Esophagus squamous epithelium (tissue), 5 donors: ENCODE data around the gene PALD1. TPM values are rescaled to one million over a fixed set of nuclear protein-coding genes. Genes with fewer than 3 reads are reported as not detected.

Source experiments
- DNase-seq: peaks from one replicate; lab custom pipeline; 2025; lab: John Stamatoyannopoulos, UW
- H3K27ac ChIP-seq, 4 donors: fragments of 200-600 bp; sonication (generic); one replicate each; pipeline ENCODE4 v1.5.1; 2016 to 2019; ENCODE audit warnings: mild to moderate bottlenecking in 1 of 4
- H3K27me3 ChIP-seq, 4 donors: fragments of 200-600 bp; sonication (generic); 1 replicate in 3 of 4; 2 replicates in 1 of 4; pipeline versions ENCODE4 v1.5.1 to v1.6.0; 2017 to 2021; ENCODE audit warnings: antibody characterized with exemption in 1 of 4
- H3K36me3 ChIP-seq, 3 donors: fragments of 200-600 bp; sonication (generic); one replicate each; pipeline ENCODE4 v1.5.1; 2016 to 2019
- H3K4me1 ChIP-seq, 3 donors: fragments of 200-600 bp; sonication (generic); one replicate each; pipeline ENCODE4 v1.5.1; 2017 to 2019
- H3K4me3 ChIP-seq, 4 donors: fragments of 200-600 bp; sonication (generic); 1 replicate in 3 of 4; 2 replicates in 1 of 4; pipeline ENCODE4 v1.5.1; 2016 to 2019; ENCODE audit warnings: mild to moderate bottlenecking in 2 of 4, moderate library complexity in 1 of 4
- H3K9me3 ChIP-seq, 3 donors: fragments of 200-600 bp; sonication (generic); one replicate each; pipeline ENCODE4 v1.5.1; 2016 to 2019
- POLR2A ChIP-seq, 4 donors: fragments of 450-650 bp; IDR thresholded peaks; one replicate each; pipeline ENCODE4 v1.6.1; 2017; ENCODE audit warnings: antibody characterized with exemption in 4 of 4, mild to moderate bottlenecking in 4 of 4, moderate library complexity in 3 of 4
- WGBS, 2 donors: methylation state at CpG; one replicate each; pipeline ENCODE4 v1.1.5; 2018; 5-methylcytosine and 5-hydroxymethylcytosine counted together
- intact Hi-C: fragments of 100-400 bp; cut with DNase I; formaldehyde crosslinking; loops from one replicate; pipeline ENCODE4 v1.15.0; 2022
- total RNA-seq, 4 donors: library from RNA; depleted of rRNA; stranded (reverse); fragments of >200 nt; gene quantifications; one replicate each; pipeline ENCODE4 v1.1.0, GENCODE V29; 2016
- TF ChIP-seq, protein P1 (sequence below), 6 experiments: fragments of 450-650 bp in 4 of 6; fragments of 200-600 bp in 2 of 6; sonication (generic) in 2 of 6; IDR thresholded peaks; one replicate each; pipeline ENCODE4 v1.5.1; 2016 to 2019; ENCODE audit warnings: antibody characterized with exemption in 6 of 6, mild to moderate bottlenecking in 4 of 6, moderate library complexity in 4 of 6
- donor health status: DM: yes; HTN: yes; CAD: no.

PALD1 gene
- total RNA-seq, 4 donors from 2014 or later: 2.6 to 11.3 (median 4.5) TPM

DNA sequence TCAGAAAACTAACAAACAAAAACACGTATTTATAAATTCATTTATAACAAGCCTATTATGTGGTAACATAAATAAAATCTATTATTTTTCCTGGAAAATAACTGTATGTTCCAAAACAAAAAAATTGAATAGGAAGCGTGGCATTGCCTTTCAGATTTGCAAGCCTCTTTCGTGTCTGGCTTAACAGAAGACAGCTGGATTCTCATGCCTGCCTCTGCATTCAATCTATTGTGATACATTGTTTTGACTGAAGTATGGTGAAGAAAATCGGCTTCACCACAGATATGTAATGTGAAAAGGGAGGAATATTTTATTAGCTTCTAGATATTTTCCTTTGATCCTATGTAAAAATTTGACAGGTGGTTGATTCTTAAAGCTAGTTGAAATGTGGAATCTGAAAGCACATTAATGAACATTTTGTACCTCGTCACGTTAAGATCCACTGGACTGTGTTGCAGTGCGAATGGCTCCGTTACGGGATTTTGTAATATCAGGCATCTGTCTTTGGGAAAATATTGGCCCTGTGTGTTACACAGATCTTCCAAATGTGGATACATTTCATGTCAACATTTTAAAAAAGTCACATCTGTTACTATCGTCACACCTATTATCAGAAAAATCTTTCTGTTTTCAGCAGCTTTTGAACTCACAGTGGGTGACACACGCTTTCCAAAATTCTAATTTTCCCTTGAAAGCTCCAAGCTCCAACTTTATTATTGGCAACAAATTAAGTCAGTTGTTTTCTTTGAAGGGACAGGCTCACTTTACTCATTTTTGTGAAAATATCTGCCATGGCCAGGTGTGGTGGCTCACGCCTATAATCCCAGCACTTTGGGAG lies 26.2 kb downstream of the PALD1 start:
- Histone ChIP-seq H3K27ac (peak overlapping the region in 2 of 4 donors; percentile 13 to 59), H3K4me1 (peaks cover under 1 to 49% (median 25%) of the 10 kb centered on the region in 3 donors), H3K9me3 (no peaks in the 10 kb centered on the region), H3K36me3 (no peaks in the 10 kb centered on the region), H3K4me3 (no peak overlapping the region), H3K27me3 (no peaks in the 10 kb centered on the region)
- 81 to 82% methylated on average over 12 of the region's 12 CpGs for WGBS, 2 donors
- TF ChIP-seq POLR2A (IDR thresholded peaks at IDR 0.05): no peak
- TF ChIP-seq, protein P1, sequence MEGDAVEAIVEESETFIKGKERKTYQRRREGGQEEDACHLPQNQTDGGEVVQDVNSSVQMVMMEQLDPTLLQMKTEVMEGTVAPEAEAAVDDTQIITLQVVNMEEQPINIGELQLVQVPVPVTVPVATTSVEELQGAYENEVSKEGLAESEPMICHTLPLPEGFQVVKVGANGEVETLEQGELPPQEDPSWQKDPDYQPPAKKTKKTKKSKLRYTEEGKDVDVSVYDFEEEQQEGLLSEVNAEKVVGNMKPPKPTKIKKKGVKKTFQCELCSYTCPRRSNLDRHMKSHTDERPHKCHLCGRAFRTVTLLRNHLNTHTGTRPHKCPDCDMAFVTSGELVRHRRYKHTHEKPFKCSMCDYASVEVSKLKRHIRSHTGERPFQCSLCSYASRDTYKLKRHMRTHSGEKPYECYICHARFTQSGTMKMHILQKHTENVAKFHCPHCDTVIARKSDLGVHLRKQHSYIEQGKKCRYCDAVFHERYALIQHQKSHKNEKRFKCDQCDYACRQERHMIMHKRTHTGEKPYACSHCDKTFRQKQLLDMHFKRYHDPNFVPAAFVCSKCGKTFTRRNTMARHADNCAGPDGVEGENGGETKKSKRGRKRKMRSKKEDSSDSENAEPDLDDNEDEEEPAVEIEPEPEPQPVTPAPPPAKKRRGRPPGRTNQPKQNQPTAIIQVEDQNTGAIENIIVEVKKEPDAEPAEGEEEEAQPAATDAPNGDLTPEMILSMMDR (IDR thresholded peaks at IDR 0.05): no peak
- no peak for DNase-seq
- intact Hi-C loops: no loop called here

DNA sequence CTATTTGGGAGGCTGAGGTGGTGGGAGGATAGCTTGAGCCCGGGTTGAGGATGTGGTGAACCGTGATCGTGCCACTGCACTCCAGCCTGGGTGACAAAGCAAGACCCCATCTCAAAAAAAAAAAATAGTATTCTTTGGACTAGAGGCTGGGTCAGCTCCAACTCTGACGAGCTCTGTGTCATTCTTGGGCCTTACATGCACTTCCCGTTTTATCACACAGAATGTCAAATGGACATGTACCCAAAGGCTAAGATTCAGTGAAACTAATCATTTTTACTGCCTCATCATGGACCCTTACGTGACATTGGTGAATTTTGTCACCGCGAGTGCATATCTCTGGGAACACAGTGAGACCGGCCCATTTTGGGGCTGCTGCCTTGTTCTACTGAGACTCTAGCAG lies 27.3 kb downstream of the PALD1 start:
- DNase-seq: no peak
- H3K27me3 ChIP-seq: no peaks in the 10 kb centered on the region
- 81 to 96% methylated on average over 9 of the region's 9 CpGs for WGBS, 2 donors
- intact Hi-C loops: no loop called here
- no peaks in the 10 kb centered on the region for H3K9me3 ChIP-seq
- TF ChIP-seq, protein P1 (IDR thresholded peaks at IDR 0.05): no peak
- TF ChIP-seq POLR2A (IDR thresholded peaks at IDR 0.05): no peak
- peaks cover 6 to 51% (median 31%) of the 10 kb centered on the region in 3 donors for H3K4me1 ChIP-seq
- H3K36me3 ChIP-seq: no peaks in the 10 kb centered on the region
- no peak overlapping the region for H3K4me3 ChIP-seq
- no peak overlapping the region for H3K27ac ChIP-seq

DNA sequence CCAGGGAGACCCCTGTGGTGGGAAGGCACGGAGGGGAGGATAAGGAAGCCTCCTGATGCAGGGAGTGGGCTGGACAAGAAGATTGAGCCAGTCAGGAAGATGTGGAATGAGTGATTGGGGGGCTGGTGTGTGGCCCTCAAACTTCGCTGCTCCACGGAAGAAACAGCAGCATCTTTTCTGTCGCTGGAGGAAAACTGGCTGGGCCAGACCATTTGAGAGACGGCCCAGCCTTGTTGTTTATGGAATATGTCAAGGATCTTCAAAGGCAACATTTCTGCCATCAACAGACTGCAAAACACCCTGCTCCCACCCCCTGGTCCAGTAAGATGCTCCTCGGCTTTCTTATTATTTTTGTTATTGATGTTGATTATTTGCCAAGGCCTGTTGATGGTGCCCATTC lies 29.4 kb downstream of the PALD1 start:
- 89 to 91% methylated on average over 5 to 6 of the region's 6 CpGs for WGBS, 2 donors
- no peak for DNase-seq
- Histone ChIP-seq H3K27me3 (no peaks in the 10 kb centered on the region), H3K27ac (peak overlapping the region in 2 of 4 donors; percentile 13 to 72), H3K36me3 (no peaks in the 10 kb centered on the region), H3K4me3 (no peak overlapping the region), H3K4me1 (peaks cover 7 to 64% (median 47%) of the 10 kb centered on the region in 3 donors), H3K9me3 (no peaks in the 10 kb centered on the region)
- intact Hi-C loops: no loop called here
- TF ChIP-seq, protein P1 (IDR thresholded peaks at IDR 0.05): no peak
- TF ChIP-seq POLR2A (IDR thresholded peaks at IDR 0.05): no peak

DNA sequence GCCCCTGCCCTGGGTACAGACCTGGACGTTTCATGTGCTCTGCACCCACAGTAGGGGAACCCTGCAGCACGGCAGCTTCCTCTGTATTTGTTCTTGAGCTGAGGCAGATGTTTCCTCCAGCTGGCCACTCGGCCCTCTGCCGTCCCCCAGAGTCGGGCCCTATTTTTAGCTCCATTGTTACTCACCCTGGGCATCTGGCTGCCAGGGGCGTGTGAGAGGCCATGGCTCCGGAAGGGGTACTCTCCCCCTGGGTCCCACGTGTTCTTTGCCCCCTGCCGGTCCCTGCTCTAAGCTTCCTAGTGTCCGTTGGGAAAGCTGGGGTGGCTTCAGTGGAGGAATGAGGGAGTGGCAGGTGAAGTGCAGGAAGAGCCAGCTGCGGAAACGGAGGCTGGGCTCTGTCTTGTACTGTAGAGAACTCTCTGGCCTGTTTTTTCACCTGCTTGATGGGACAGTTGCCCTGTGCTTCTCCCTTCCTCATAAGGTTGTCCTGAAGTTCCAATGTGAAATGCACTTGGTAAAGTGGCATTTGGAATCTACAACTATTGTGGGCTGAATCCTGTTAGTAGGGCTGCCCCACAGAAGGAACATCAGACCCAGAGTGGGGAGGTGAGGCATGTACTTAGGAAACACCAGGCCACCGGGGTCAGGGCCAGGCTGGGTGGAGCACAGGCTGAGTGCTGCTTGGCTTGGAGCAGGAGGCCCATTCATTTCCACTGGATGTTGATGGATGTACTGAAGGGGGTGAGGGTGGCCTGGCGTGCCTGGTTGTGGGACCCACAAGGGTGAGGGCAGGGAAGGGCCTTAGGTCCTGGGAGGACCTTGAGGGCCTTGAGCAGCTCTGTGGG lies 30.6 kb downstream of the PALD1 start:
- peaks cover 7 to 53% (median 47%) of the 10 kb centered on the region in 3 donors for H3K4me1 ChIP-seq
- intact Hi-C loops: no loop called here

More for the DNA sequence above, 30.6 kb downstream of the PALD1 start:
- no peak overlapping the region for H3K4me3 ChIP-seq
- no peak for TF ChIP-seq POLR2A (IDR thresholded peaks at IDR 0.05)
- TF ChIP-seq, protein P1 (IDR thresholded peaks at IDR 0.05): no peak
- WGBS, 2 donors: 34 to 67% methylated on average over 3 to 5 of the region's 14 CpGs
- no peaks in the 10 kb centered on the region for H3K9me3 ChIP-seq
- H3K36me3 ChIP-seq: no peaks in the 10 kb centered on the region
- DNase-seq: no peak
- no peaks in the 10 kb centered on the region for H3K27me3 ChIP-seq
- H3K27ac ChIP-seq: peak overlapping the region in 3 of 4 donors; percentile 5 to 72 (median 63)
